SK-N-SH treated with all-trans-retinoic acid at 6 μM for 48 hours (cell line): ENCODE data around the gene NME8.

Source experiments
- ATAC-seq: fragments of 200-7000 bp; cut with Tn5 transposase; 3 replicates; pipeline ENCODE4 v1.9.1; 2020; ENCODE audit warnings: mild to moderate bottlenecking, moderate library complexity
- ARNTL ChIP-seq: fragments of 450-650 bp; formaldehyde crosslinking; IDR thresholded peaks from 2 replicates; pipeline ENCODE4 v1.5.0; 2020; ENCODE audit warnings: low read depth, mild to moderate bottlenecking, moderate library complexity, borderline replicate concordance
- BACH2 ChIP-seq: fragments of 250-450 bp; sonication (Bioruptor Pico); IDR thresholded peaks from 2 replicates; pipeline ENCODE4 v1.9.0; 2021; ENCODE audit warnings: mild to moderate bottlenecking, borderline replicate concordance
- CSDC2 ChIP-seq: fragments of 250-450 bp; sonication (Bioruptor Pico); IDR thresholded peaks from 2 replicates; pipeline ENCODE4 v1.5.0; 2020; ENCODE audit warnings: mild to moderate bottlenecking, moderate library complexity
- ESRRG ChIP-seq: fragments of 250-450 bp; sonication (Bioruptor Pico); IDR thresholded peaks from 2 replicates; pipeline ENCODE4 v1.6.1; 2021; ENCODE audit warnings: mild to moderate bottlenecking
- GLIS3 ChIP-seq: fragments of 250-450 bp; sonication (Bioruptor Pico); IDR thresholded peaks from 2 replicates; pipeline ENCODE4 v1.5.0; 2020; ENCODE audit warnings: mild to moderate bottlenecking, moderate library complexity
- ISL1 ChIP-seq: fragments of 250-450 bp; sonication (Bioruptor Pico); IDR thresholded peaks from 2 replicates; pipeline ENCODE4 v2.1.2; 2022; ENCODE audit warnings: mild to moderate bottlenecking, moderate library complexity
- OSR1 ChIP-seq: fragments of 250-450 bp; sonication (Bioruptor Pico); IDR thresholded peaks from 2 replicates; pipeline ENCODE4 v1.8.0; 2022; ENCODE audit warnings: moderate library complexity, mild to moderate bottlenecking, inconsistent platforms
- PPARA ChIP-seq: fragments of 250-450 bp; sonication (Bioruptor Pico); IDR thresholded peaks from 2 replicates; pipeline ENCODE4 v1.5.0; 2020; ENCODE audit warnings: mild to moderate bottlenecking, borderline replicate concordance
- RARB ChIP-seq: fragments of 250-450 bp; sonication (Bioruptor Pico); IDR thresholded peaks from 2 replicates; pipeline ENCODE4 v1.8.0; 2021; ENCODE audit warnings: mild to moderate bottlenecking, moderate library complexity
- SNAI2 ChIP-seq: fragments of 250-450 bp; sonication (Bioruptor Pico); IDR thresholded peaks from 2 replicates; pipeline ENCODE4 v1.5.0; 2020; ENCODE audit warnings: mild to moderate bottlenecking, moderate library complexity
- TCF4 ChIP-seq: fragments of 250-450 bp; sonication (Bioruptor Pico); IDR thresholded peaks from 2 replicates; pipeline ENCODE4 v1.8.0; 2021; ENCODE audit warnings: mild to moderate bottlenecking, moderate library complexity, borderline replicate concordance
- ZC3H10 ChIP-seq: fragments of 250-450 bp; sonication (Bioruptor Pico); IDR thresholded peaks from 2 replicates; pipeline ENCODE4 v1.5.1; 2021; ENCODE audit warnings: mild to moderate bottlenecking, moderate library complexity
- ZFP3 ChIP-seq: fragments of 250-450 bp; sonication (Bioruptor Pico); IDR thresholded peaks from 2 replicates; pipeline ENCODE4 v1.5.0; 2020; ENCODE audit warnings: mild to moderate bottlenecking, moderate library complexity
- ZFP30 ChIP-seq: fragments of 450-650 bp; formaldehyde crosslinking; IDR thresholded peaks from 2 replicates; pipeline ENCODE4 v1.5.0; 2022; ENCODE audit warnings: mild to moderate bottlenecking, moderate library complexity
- ZNF565 ChIP-seq: fragments of 450-650 bp; formaldehyde crosslinking; conservative IDR thresholded peaks from 2 replicates; pipeline ENCODE4 v1.5.0; 2020; ENCODE audit warnings: low read depth, mild to moderate bottlenecking, moderate library complexity
- ZNF70 ChIP-seq: fragments of 450-650 bp; formaldehyde crosslinking; IDR thresholded peaks from 2 replicates; pipeline ENCODE4 v1.5.0; 2020; ENCODE audit warnings: mild to moderate bottlenecking, moderate library complexity
- ZNF8 ChIP-seq: fragments of 450-650 bp; formaldehyde crosslinking; IDR thresholded peaks from 2 replicates; pipeline ENCODE4 v1.5.0; 2020; ENCODE audit warnings: mild to moderate bottlenecking, moderate library complexity
- TF ChIP-seq, protein P1 (sequence below): fragments of 250-450 bp; sonication (Bioruptor Pico); IDR thresholded peaks from 2 replicates; pipeline ENCODE4 v1.8.0; 2020; ENCODE audit warnings: mild to moderate bottlenecking, moderate library complexity, borderline replicate concordance
- TF ChIP-seq, protein P2 (sequence below): fragments of 250-450 bp; sonication (Bioruptor Pico); IDR thresholded peaks from 2 replicates; pipeline ENCODE4 v1.5.1; 2021; ENCODE audit warnings: mild to moderate bottlenecking, moderate library complexity
- TF ChIP-seq, protein P3 (sequence below): fragments of 250-450 bp; sonication (Bioruptor Pico); IDR thresholded peaks from 2 replicates; pipeline ENCODE4 v1.5.1; 2020; ENCODE audit warnings: low read depth, mild to moderate bottlenecking, moderate library complexity
- TF ChIP-seq, protein P4 (sequence below): fragments of 250-450 bp; sonication (Bioruptor Pico); IDR thresholded peaks from 2 replicates; pipeline ENCODE4 v1.5.0; 2020; ENCODE audit warnings: mild to moderate bottlenecking, moderate library complexity

The NME8 gene

DNA sequence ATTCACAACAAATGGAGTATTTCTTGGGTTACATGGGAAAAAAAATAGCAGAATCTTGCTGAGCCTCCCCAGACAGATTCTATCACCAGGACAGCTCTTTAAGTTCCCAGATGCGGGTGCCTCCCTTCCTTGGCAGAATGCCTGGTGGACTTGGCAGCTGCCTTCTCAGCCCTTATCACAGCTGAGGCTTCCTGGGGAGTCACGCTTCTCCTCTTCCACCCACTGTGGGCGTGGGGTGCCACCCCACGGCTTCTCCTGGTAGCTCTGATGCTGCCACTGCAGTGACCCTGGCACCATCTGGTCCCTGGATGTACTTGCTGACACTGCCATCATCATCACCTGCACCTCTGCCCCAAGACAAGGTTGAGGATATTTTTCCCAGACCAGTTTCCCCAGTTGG, 16.2 kb upstream of the NME8 start:
- no peak for TF ChIP-seq ZC3H10 (CRISPR knock-in tag)
- peak; percentile 31; the same call in 1 of the 2 replicates for TF ChIP-seq ISL1 (CRISPR knock-in tag)
- TF ChIP-seq SNAI2 (CRISPR knock-in tag), result no peak
- TF ChIP-seq, all 23 proteins: peak for 1
- ATAC-seq, result no peak

DNA sequence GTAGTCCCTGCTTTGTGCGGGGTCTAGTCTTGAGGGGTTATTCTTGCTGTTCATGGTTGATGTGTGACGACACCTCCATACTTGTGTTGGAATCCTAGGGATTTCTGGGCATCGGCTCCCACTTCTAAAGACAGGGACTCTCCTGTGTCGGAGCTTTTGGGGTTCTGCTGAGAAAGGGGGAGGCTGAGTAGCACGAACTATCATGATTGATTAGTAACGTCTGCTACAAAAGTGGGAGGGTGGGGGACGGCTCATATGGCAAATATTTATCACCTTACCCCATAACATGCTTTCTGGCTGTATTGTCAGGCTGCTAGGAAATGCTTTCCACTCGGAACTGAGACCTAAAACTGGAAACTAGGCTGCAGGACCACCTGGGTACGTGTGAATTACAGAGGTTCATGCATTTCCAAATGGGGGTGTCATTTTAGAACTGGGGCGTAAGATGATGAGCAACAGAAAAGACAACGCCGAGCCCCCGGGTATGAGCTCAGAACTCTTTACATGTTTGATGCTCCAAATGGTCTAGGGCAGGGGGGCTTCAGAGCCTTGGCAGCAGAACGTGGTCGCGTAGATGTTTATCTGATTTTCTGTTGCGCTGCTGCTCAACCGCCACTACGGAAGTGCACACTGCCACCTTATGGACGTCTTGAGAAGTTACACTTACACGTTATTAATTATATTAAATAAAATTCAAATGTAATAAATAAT, 15.1 kb upstream of the NME8 start:
- no peak for TF ChIP-seq ARNTL (CRISPR knock-in tag)
- ATAC-seq, result 0 out of 3 replicates have a peak, but pooled peaks have one; percentile 24

DNA sequence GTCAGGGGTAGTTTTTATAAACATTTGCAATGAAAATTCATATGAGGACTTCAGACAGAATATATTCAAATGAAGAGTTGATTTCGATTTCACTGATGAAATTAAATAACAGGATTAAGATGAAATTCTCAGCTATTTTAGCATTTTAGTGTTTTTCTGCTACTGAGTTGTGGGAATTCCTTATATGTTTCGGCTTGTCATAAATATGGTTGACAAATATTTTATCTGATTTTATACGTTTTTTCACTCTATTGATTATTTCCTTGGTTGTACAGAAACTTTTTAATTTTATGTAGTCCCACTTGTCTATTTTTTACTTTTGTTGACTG, 14.6 kb upstream of the NME8 start:
- no peak for ATAC-seq
- no peak for TF ChIP-seq ZC3H10 (CRISPR knock-in tag)
- TF ChIP-seq OSR1 (CRISPR knock-in tag), result no peak
- no peak for TF ChIP-seq ZNF8 (CRISPR knock-in tag)
- no peak for TF ChIP-seq ISL1 (CRISPR knock-in tag)
- no peak for TF ChIP-seq ZFP3 (CRISPR knock-in tag)
- TF ChIP-seq CSDC2, result no peak
- TF ChIP-seq, protein P1, sequence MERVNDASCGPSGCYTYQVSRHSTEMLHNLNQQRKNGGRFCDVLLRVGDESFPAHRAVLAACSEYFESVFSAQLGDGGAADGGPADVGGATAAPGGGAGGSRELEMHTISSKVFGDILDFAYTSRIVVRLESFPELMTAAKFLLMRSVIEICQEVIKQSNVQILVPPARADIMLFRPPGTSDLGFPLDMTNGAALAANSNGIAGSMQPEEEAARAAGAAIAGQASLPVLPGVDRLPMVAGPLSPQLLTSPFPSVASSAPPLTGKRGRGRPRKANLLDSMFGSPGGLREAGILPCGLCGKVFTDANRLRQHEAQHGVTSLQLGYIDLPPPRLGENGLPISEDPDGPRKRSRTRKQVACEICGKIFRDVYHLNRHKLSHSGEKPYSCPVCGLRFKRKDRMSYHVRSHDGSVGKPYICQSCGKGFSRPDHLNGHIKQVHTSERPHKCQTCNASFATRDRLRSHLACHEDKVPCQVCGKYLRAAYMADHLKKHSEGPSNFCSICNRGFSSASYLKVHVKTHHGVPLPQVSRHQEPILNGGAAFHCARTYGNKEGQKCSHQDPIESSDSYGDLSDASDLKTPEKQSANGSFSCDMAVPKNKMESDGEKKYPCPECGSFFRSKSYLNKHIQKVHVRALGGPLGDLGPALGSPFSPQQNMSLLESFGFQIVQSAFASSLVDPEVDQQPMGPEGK (CRISPR knock-in tag), result no peak
- no peak for TF ChIP-seq GLIS3
- no peak for TF ChIP-seq BACH2 (CRISPR knock-in tag)
- no peak for TF ChIP-seq ARNTL (CRISPR knock-in tag)
- TF ChIP-seq TCF4 (CRISPR knock-in tag), result no peak
- TF ChIP-seq SNAI2 (CRISPR knock-in tag), result no peak
- TF ChIP-seq ESRRG (CRISPR knock-in tag), result no peak
- TF ChIP-seq, protein P2, sequence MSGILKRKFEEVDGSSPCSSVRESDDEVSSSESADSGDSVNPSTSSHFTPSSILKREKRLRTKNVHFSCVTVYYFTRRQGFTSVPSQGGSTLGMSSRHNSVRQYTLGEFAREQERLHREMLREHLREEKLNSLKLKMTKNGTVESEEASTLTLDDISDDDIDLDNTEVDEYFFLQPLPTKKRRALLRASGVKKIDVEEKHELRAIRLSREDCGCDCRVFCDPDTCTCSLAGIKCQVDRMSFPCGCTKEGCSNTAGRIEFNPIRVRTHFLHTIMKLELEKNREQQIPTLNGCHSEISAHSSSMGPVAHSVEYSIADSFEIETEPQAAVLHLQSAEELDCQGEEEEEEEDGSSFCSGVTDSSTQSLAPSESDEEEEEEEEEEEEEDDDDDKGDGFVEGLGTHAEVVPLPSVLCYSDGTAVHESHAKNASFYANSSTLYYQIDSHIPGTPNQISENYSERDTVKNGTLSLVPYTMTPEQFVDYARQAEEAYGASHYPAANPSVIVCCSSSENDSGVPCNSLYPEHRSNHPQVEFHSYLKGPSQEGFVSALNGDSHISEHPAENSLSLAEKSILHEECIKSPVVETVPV (CRISPR knock-in tag), result no peak
- no peak for TF ChIP-seq RARB (CRISPR knock-in tag)
- TF ChIP-seq, protein P3, sequence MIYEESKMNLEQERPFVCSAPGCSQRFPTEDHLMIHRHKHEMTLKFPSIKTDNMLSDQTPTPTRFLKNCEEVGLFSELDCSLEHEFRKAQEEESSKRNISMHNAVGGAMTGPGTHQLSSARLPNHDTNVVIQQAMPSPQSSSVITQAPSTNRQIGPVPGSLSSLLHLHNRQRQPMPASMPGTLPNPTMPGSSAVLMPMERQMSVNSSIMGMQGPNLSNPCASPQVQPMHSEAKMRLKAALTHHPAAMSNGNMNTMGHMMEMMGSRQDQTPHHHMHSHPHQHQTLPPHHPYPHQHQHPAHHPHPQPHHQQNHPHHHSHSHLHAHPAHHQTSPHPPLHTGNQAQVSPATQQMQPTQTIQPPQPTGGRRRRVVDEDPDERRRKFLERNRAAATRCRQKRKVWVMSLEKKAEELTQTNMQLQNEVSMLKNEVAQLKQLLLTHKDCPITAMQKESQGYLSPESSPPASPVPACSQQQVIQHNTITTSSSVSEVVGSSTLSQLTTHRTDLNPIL, result no peak
- TF ChIP-seq PPARA (CRISPR knock-in tag), result no peak
- TF ChIP-seq ZNF565 (CRISPR knock-in tag), result no peak

DNA sequence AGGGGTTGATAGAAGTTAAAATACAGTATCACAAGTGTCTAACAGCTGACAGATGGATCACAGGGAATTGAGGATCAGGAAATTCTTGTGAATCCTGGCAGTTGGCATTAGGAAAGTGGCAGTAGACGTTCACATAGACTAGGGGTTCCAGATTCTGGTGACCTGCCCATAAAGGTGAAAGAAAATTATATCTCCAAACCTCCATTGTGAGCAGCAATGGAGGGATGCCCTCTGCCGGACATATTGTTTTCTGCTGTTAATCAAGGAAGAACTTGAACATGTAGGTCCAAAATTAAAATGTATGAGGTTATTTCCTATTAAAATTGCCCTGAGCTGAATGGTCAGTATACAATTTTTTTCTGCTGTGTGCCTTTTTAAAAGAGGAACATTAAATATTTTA, 5.1 kb downstream of the NME8 start:
- TF ChIP-seq ESRRG (CRISPR knock-in tag), result no peak
- TF ChIP-seq, protein P4, sequence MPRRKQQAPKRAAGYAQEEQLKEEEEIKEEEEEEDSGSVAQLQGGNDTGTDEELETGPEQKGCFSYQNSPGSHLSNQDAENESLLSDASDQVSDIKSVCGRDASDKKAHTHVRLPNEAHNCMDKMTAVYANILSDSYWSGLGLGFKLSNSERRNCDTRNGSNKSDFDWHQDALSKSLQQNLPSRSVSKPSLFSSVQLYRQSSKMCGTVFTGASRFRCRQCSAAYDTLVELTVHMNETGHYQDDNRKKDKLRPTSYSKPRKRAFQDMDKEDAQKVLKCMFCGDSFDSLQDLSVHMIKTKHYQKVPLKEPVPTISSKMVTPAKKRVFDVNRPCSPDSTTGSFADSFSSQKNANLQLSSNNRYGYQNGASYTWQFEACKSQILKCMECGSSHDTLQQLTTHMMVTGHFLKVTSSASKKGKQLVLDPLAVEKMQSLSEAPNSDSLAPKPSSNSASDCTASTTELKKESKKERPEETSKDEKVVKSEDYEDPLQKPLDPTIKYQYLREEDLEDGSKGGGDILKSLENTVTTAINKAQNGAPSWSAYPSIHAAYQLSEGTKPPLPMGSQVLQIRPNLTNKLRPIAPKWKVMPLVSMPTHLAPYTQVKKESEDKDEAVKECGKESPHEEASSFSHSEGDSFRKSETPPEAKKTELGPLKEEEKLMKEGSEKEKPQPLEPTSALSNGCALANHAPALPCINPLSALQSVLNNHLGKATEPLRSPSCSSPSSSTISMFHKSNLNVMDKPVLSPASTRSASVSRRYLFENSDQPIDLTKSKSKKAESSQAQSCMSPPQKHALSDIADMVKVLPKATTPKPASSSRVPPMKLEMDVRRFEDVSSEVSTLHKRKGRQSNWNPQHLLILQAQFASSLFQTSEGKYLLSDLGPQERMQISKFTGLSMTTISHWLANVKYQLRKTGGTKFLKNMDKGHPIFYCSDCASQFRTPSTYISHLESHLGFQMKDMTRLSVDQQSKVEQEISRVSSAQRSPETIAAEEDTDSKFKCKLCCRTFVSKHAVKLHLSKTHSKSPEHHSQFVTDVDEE (CRISPR knock-in tag), result no peak
- TF ChIP-seq BACH2 (CRISPR knock-in tag), result no peak
- TF ChIP-seq ZNF565 (CRISPR knock-in tag), result no peak
- TF ChIP-seq SNAI2 (CRISPR knock-in tag), result no peak
- no peak for TF ChIP-seq PPARA (CRISPR knock-in tag)
- TF ChIP-seq CSDC2, result no peak
- TF ChIP-seq, protein P3, result no peak
- TF ChIP-seq ZNF8 (CRISPR knock-in tag), result no peak
- no peak for TF ChIP-seq ZFP3 (CRISPR knock-in tag)
- no peak for TF ChIP-seq ZFP30 (CRISPR knock-in tag)
- no peak for TF ChIP-seq ZC3H10 (CRISPR knock-in tag)
- TF ChIP-seq ARNTL (CRISPR knock-in tag), result no peak
- TF ChIP-seq, protein P1 (CRISPR knock-in tag), result no peak
- TF ChIP-seq ZNF70, result no peak
- TF ChIP-seq GLIS3, result no peak
- no peak for ATAC-seq
